Measurements from ENCODE around the gene PAPOLA.

PAPOLA gene

DNA sequence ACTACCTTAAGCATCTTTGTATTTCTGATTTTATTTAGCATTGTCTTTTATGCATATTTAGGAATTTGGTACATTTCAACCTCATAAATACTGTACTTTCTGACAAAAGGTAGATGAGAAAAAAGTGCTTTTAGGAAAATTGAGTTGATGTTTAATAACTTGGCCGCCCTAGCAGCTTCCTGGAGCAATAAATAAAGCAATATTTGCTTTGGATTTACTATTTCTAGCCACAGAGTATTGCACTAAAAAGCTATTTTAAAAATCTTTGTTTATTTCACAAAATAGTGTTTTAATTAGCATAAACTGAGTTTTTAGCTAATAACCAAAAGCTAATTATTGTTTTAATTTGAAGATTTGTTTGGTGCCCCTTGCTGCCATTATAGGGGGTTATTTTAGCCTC, 9.5 kb downstream of the PAPOLA start:
- Histone ChIP-seq H3K4me1 (ENCODE audit: control insufficient read depth, insufficient read depth, low read depth, low read length) (peaks cover 5% of the 10 kb centered on the region), H2BK120ac (ENCODE audit: low read depth, low read length) (no peak overlapping the region), H2BK5ac (ENCODE audit: low read depth, low read length, poor library complexity, severe bottlenecking) (no peak overlapping the region), H3K14ac (ENCODE audit: low read length in 2 of 2) (no peak overlapping the region), H3K18ac (ENCODE audit: low read depth in 1 of 2, low read length in 2 of 2) (no peak overlapping the region), H3K36me3 (ENCODE audit: control insufficient read depth in 1 of 2, insufficient read depth in 2 of 2, low read depth in 1 of 2, low read length in 2 of 2) (peaks cover 0 to 4% of the 10 kb centered on the region in 2 experiments), H2BK15ac (ENCODE audit: low read depth, poor library complexity, severe bottlenecking) (no peak overlapping the region), H3K27me3 (ENCODE audit: control insufficient read depth in 1 of 2, insufficient read depth in 1 of 2, low read length in 2 of 2) (no peaks in the 10 kb centered on the region), H2AFZ (ENCODE audit: low read depth, low read length) (no peak overlapping the region), H3K9me3 (ENCODE audit: control insufficient read depth, low read length) (no peaks in the 10 kb centered on the region), H3K23ac (ENCODE audit: low read length in 2 of 2) (no peak overlapping the region), H3K4me3 (ENCODE audit: insufficient read depth in 1 of 2, low read depth in 1 of 2, low read length in 2 of 2) (no peak overlapping the region), H3K27ac (ENCODE audit: low read length, poor library complexity, severe bottlenecking) (no peak overlapping the region), H2BK12ac (ENCODE audit: low read length in 2 of 2) (no peak overlapping the region), H3K4me2 (ENCODE audit: low read length, poor library complexity, severe bottlenecking) (no peak overlapping the region), H2AK5ac (ENCODE audit: low read length, severe bottlenecking) (no peak overlapping the region), H3K9ac (ENCODE audit: low read length) (no peak overlapping the region), H3K79me1 (replicated peaks; ENCODE audit: low read length, poor library complexity, severe bottlenecking) (no peaks in the 10 kb centered on the region), H3K4ac (ENCODE audit: low read depth in 1 of 2, low read length in 2 of 2) (no peak overlapping the region), H4K91ac (ENCODE audit: low read length) (no peak overlapping the region), H4K8ac (ENCODE audit: low read length) (no peak overlapping the region)
- no peak for DNase-seq
- no CpG with 5 or more reads among the region's 1 CpG for WGBS

DNA sequence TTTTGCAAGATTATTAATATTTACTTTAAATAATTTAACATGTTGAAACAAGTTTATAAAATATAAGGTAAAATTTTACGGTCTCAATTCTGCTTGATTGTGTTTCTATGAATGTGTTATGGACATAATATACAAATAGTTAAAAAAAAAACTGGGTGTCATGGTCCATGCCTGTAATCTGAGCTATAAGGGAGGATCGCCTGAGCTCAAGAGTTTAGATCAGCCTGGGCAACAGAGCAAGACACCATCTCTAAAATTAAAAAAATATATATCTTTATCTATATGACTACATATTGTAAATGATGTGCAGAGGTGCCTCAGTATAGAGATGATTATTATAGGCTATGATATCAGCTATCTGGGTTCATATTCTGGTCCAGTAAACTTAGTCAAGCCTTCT, 9.9 kb downstream of the PAPOLA start:
- Histone ChIP-seq H3K36me3 (ENCODE audit: control insufficient read depth in 1 of 2, insufficient read depth in 2 of 2, low read depth in 1 of 2, low read length in 2 of 2) (peaks cover 0 to 4% of the 10 kb centered on the region in 2 experiments), H3K27me3 (ENCODE audit: control insufficient read depth in 1 of 2, insufficient read depth in 1 of 2, low read length in 2 of 2) (no peaks in the 10 kb centered on the region), H3K14ac (ENCODE audit: low read length in 2 of 2) (no peak overlapping the region), H4K8ac (ENCODE audit: low read length) (no peak overlapping the region), H2AK5ac (ENCODE audit: low read length, severe bottlenecking) (no peak overlapping the region), H3K18ac (ENCODE audit: low read depth in 1 of 2, low read length in 2 of 2) (no peak overlapping the region), H3K4me2 (ENCODE audit: low read length, poor library complexity, severe bottlenecking) (no peak overlapping the region), H4K91ac (ENCODE audit: low read length) (no peak overlapping the region), H2BK5ac (ENCODE audit: low read depth, low read length, poor library complexity, severe bottlenecking) (no peak overlapping the region), H3K4me1 (ENCODE audit: control insufficient read depth, insufficient read depth, low read depth, low read length) (peaks cover 5% of the 10 kb centered on the region), H3K23ac (ENCODE audit: low read length in 2 of 2) (no peak overlapping the region), H3K27ac (ENCODE audit: low read length, poor library complexity, severe bottlenecking) (no peak overlapping the region), H2AFZ (ENCODE audit: low read depth, low read length) (no peak overlapping the region), H2BK120ac (ENCODE audit: low read depth, low read length) (no peak overlapping the region), H3K4ac (ENCODE audit: low read depth in 1 of 2, low read length in 2 of 2) (no peak overlapping the region), H3K9me3 (ENCODE audit: control insufficient read depth, low read length) (no peaks in the 10 kb centered on the region), H3K79me1 (replicated peaks; ENCODE audit: low read length, poor library complexity, severe bottlenecking) (no peaks in the 10 kb centered on the region), H2BK12ac (ENCODE audit: low read length in 2 of 2) (no peak overlapping the region), H2BK15ac (ENCODE audit: low read depth, poor library complexity, severe bottlenecking) (no peak overlapping the region), H3K4me3 (ENCODE audit: insufficient read depth in 1 of 2, low read depth in 1 of 2, low read length in 2 of 2) (no peak overlapping the region), H3K9ac (ENCODE audit: low read length) (no peak overlapping the region)
- WGBS: no CpG with 5 or more reads among the region's 2 CpGs
- no peak for DNase-seq

- H3K9ac ChIP-seq (ENCODE audit: low read length): no peak overlapping the region
- H3K4me1 ChIP-seq (ENCODE audit: control insufficient read depth, insufficient read depth, low read depth, low read length): peaks cover 5% of the 10 kb centered on the region
- DNase-seq: no peak
- H2BK5ac ChIP-seq (ENCODE audit: low read depth, low read length, poor library complexity, severe bottlenecking): no peak overlapping the region
- H3K18ac ChIP-seq (ENCODE audit: low read depth in 1 of 2, low read length in 2 of 2): no peak overlapping the region
- no peak overlapping the region for H3K14ac ChIP-seq (ENCODE audit: low read length in 2 of 2)
- no peak overlapping the region for H2BK15ac ChIP-seq (ENCODE audit: low read depth, poor library complexity, severe bottlenecking)
- H2BK12ac ChIP-seq (ENCODE audit: low read length in 2 of 2): no peak overlapping the region
- WGBS: 100% methylated on average over 4 of the region's 5 CpGs
- H2AFZ ChIP-seq (ENCODE audit: low read depth, low read length): no peak overlapping the region
- no peaks in the 10 kb centered on the region for H3K9me3 ChIP-seq (ENCODE audit: control insufficient read depth, low read length)
- no peak overlapping the region for H3K4me3 ChIP-seq (ENCODE audit: insufficient read depth in 1 of 2, low read depth in 1 of 2, low read length in 2 of 2)
- H3K4ac ChIP-seq (ENCODE audit: low read depth in 1 of 2, low read length in 2 of 2): no peak overlapping the region
- H4K91ac ChIP-seq (ENCODE audit: low read length): no peak overlapping the region
- H2AK5ac ChIP-seq (ENCODE audit: low read length, severe bottlenecking): no peak overlapping the region
- H3K4me2 ChIP-seq (ENCODE audit: low read length, poor library complexity, severe bottlenecking): no peak overlapping the region
- H3K23ac ChIP-seq (ENCODE audit: low read length in 2 of 2): no peak overlapping the region
- H2BK120ac ChIP-seq (ENCODE audit: low read depth, low read length): no peak overlapping the region
- H4K8ac ChIP-seq (ENCODE audit: low read length): no peak overlapping the region
- H3K36me3 ChIP-seq (ENCODE audit: control insufficient read depth in 1 of 2, insufficient read depth in 2 of 2, low read depth in 1 of 2, low read length in 2 of 2): peaks cover 0 to 4% of the 10 kb centered on the region in 2 experiments
- H3K27ac ChIP-seq (ENCODE audit: low read length, poor library complexity, severe bottlenecking): no peak overlapping the region
- H3K27me3 ChIP-seq (ENCODE audit: control insufficient read depth in 1 of 2, insufficient read depth in 1 of 2, low read length in 2 of 2): no peaks in the 10 kb centered on the region
- no peaks in the 10 kb centered on the region for H3K79me1 ChIP-seq (replicated peaks; ENCODE audit: low read length, poor library complexity, severe bottlenecking)
Observed at GRCh38 chr14:96512602-96513397, 10.6 kb downstream of the PAPOLA start.

- H2AK5ac ChIP-seq (ENCODE audit: low read length, severe bottlenecking): no peak overlapping the region
- H3K27ac ChIP-seq (ENCODE audit: low read length, poor library complexity, severe bottlenecking): no peak overlapping the region
- H3K4me1 ChIP-seq (ENCODE audit: control insufficient read depth, insufficient read depth, low read depth, low read length): peaks cover 5% of the 10 kb centered on the region
- H3K18ac ChIP-seq (ENCODE audit: low read depth in 1 of 2, low read length in 2 of 2): no peak overlapping the region
- WGBS: 86% methylated on average over 2 of the region's 3 CpGs
- H2BK15ac ChIP-seq (ENCODE audit: low read depth, poor library complexity, severe bottlenecking): no peak overlapping the region
- H3K4ac ChIP-seq (ENCODE audit: low read depth in 1 of 2, low read length in 2 of 2): no peak overlapping the region
- H2AFZ ChIP-seq (ENCODE audit: low read depth, low read length): no peak overlapping the region
- no peak overlapping the region for H2BK5ac ChIP-seq (ENCODE audit: low read depth, low read length, poor library complexity, severe bottlenecking)
- no peaks in the 10 kb centered on the region for H3K36me3 ChIP-seq (ENCODE audit: control insufficient read depth in 1 of 2, insufficient read depth in 2 of 2, low read depth in 1 of 2, low read length in 2 of 2)
- no peak overlapping the region for H2BK12ac ChIP-seq (ENCODE audit: low read length in 2 of 2)
- no peak for DNase-seq
- H3K9me3 ChIP-seq (ENCODE audit: control insufficient read depth, low read length): no peaks in the 10 kb centered on the region
- H3K27me3 ChIP-seq (ENCODE audit: control insufficient read depth in 1 of 2, insufficient read depth in 1 of 2, low read length in 2 of 2): no peaks in the 10 kb centered on the region
- H3K4me3 ChIP-seq (ENCODE audit: insufficient read depth in 1 of 2, low read depth in 1 of 2, low read length in 2 of 2): no peak overlapping the region
- no peak overlapping the region for H2BK120ac ChIP-seq (ENCODE audit: low read depth, low read length)
- no peak overlapping the region for H4K91ac ChIP-seq (ENCODE audit: low read length)
- H3K14ac ChIP-seq (ENCODE audit: low read length in 2 of 2): no peak overlapping the region
- no peak overlapping the region for H3K9ac ChIP-seq (ENCODE audit: low read length)
- no peak overlapping the region for H4K8ac ChIP-seq (ENCODE audit: low read length)
- no peak overlapping the region for H3K4me2 ChIP-seq (ENCODE audit: low read length, poor library complexity, severe bottlenecking)
- H3K79me1 ChIP-seq (replicated peaks; ENCODE audit: low read length, poor library complexity, severe bottlenecking): no peaks in the 10 kb centered on the region
- no peak overlapping the region for H3K23ac ChIP-seq (ENCODE audit: low read length in 2 of 2)
Observed at GRCh38 chr14:96514694-96515093, 12.5 kb downstream of the PAPOLA start.
